ENCODE measurements around the gene DNM1L. TPM values are rescaled to one million over a fixed set of nuclear protein-coding genes. Genes with fewer than 3 reads are reported as not detected.
A peak's percentile ranks its signal among the peaks of the same experiment; 100 is the strongest.
"Not testable (repeated sequence)": the region's sequence is repeated elsewhere in the genome, so short reads cannot be mapped to it uniquely, and the experiment has no call there.

The DNM1L gene
- total RNA-seq, 1 experiment from 2014 or later, result 79.8 TPM

DNA sequence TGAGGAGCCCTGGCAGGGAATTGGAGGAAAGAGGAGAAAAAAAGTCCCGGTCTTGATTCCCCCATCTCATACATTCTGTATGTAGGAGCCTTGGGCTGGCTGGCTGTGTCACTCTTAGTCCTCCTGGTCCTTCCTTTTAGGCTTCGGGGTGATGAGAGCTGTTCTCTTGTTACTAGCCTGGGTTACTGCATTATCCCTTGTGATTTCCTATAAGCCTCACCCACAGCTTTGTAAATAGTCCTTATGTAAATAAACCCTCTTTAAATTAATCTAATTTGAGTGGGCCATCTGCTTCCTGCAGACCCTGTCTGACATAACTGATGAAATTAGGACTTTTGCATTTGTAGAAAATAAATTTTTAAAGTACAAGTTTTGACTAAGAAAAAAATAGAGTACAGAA, 19.2 kb downstream of the DNM1L start:
- no peaks in the 10 kb centered on the region for H3K27me3 ChIP-seq (ENCODE audit: insufficient read depth, low read length)
- H3K18ac ChIP-seq (ENCODE audit: insufficient read length, low read depth, low read length), result no peak overlapping the region
- no peak overlapping the region for H2AFZ ChIP-seq (ENCODE audit: low read length)
- H4K91ac ChIP-seq (ENCODE audit: insufficient read length, low read depth, low read length), result no peak overlapping the region
- no peak overlapping the region for H2AK5ac ChIP-seq (ENCODE audit: insufficient read length, low read length)
- H2BK5ac ChIP-seq (ENCODE audit: insufficient read length, low read length), result no peak overlapping the region
- H3K27ac ChIP-seq (ENCODE audit: insufficient read length, low read depth, low read length), result no peak overlapping the region
- WGBS (ENCODE audit: extremely low coverage, insufficient read length, low lambda C conversion rate), result no CpG with 5 or more reads among the region's 2 CpGs
- no peaks in the 10 kb centered on the region for H3K27me3 Mint-ChIP-seq (ENCODE audit: low read depth)
- no peaks in the 10 kb centered on the region for H3K9me3 ChIP-seq (ENCODE audit: control insufficient read depth, low read depth, low read length)
- H3K4me3 Mint-ChIP-seq, result no peak overlapping the region
- no peak overlapping the region for H2BK120ac ChIP-seq (ENCODE audit: low read depth, low read length, poor library complexity, severe bottlenecking)
- H3K4me1 Mint-ChIP-seq, result peaks cover 4 to 10% of the 10 kb centered on the region in 2 experiments
- H3T11ph ChIP-seq (ENCODE audit: low read length), result no peak overlapping the region
- H3K9me3 Mint-ChIP-seq, result peaks cover 8 to 13% of the 10 kb centered on the region in 2 experiments
- peaks cover 24 to 40% (median 25%) of the 10 kb centered on the region in 3 experiments for H3K36me3 Mint-ChIP-seq (ENCODE audit: insufficient read depth in 1 of 3, low read depth in 3 of 3)
- H2BK12ac ChIP-seq (ENCODE audit: insufficient read length, low read depth, low read length), result no peak overlapping the region
- H2BK20ac ChIP-seq (ENCODE audit: low read depth, low read length, poor library complexity, severe bottlenecking), result no peak overlapping the region
- no peak overlapping the region for H3K4ac ChIP-seq (ENCODE audit: low read depth, low read length)
- no peaks in the 10 kb centered on the region for H3K23me2 ChIP-seq (ENCODE audit: insufficient read length, low read depth, low read length, poor library complexity, severe bottlenecking)
- DNase-seq, result no peak
- peaks cover 3% of the 10 kb centered on the region for H3K79me1 ChIP-seq (ENCODE audit: insufficient read depth, low read depth, low read length, poor library complexity, severe bottlenecking)
- H3K4me2 ChIP-seq (ENCODE audit: insufficient read depth, insufficient read length, low read length), result no peak overlapping the region
- H3K56ac ChIP-seq (ENCODE audit: insufficient read length, low read depth, low read length), result no peak overlapping the region
- no peak overlapping the region for H3K9ac ChIP-seq (ENCODE audit: extremely low read depth, insufficient read length, low read length)
- H4K8ac ChIP-seq (replicated peaks; ENCODE audit: insufficient read length, low read depth, low read length), result no peak overlapping the region
- H3K23ac ChIP-seq (ENCODE audit: insufficient read length, low read depth, low read length), result no peak overlapping the region
- TF ChIP-seq, protein P1, sequence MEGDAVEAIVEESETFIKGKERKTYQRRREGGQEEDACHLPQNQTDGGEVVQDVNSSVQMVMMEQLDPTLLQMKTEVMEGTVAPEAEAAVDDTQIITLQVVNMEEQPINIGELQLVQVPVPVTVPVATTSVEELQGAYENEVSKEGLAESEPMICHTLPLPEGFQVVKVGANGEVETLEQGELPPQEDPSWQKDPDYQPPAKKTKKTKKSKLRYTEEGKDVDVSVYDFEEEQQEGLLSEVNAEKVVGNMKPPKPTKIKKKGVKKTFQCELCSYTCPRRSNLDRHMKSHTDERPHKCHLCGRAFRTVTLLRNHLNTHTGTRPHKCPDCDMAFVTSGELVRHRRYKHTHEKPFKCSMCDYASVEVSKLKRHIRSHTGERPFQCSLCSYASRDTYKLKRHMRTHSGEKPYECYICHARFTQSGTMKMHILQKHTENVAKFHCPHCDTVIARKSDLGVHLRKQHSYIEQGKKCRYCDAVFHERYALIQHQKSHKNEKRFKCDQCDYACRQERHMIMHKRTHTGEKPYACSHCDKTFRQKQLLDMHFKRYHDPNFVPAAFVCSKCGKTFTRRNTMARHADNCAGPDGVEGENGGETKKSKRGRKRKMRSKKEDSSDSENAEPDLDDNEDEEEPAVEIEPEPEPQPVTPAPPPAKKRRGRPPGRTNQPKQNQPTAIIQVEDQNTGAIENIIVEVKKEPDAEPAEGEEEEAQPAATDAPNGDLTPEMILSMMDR (conservative IDR thresholded peaks at IDR 0.05), result no peak
- H3K14ac ChIP-seq (ENCODE audit: insufficient read depth, low read length), result no peak overlapping the region
- H4K20me1 ChIP-seq (ENCODE audit: control insufficient read depth, insufficient read depth, insufficient read length), result no peaks in the 10 kb centered on the region
- no peak overlapping the region for H4K5ac ChIP-seq (ENCODE audit: insufficient read length, low read depth, low read length)
- H3K27ac Mint-ChIP-seq, result peak overlapping the region in 1 of 3 experiments; percentile 59; a peak in 2 of 7 replicates
- H3K79me2 ChIP-seq (ENCODE audit: insufficient read depth, low read length), result peaks cover 5% of the 10 kb centered on the region; the same call in 1 of the 2 replicates
- H2BK15ac ChIP-seq (ENCODE audit: low read depth, low read length), result no peak overlapping the region
- H3K4me1 ChIP-seq (ENCODE audit: insufficient read depth, low read length), result no peaks in the 10 kb centered on the region

DNA sequence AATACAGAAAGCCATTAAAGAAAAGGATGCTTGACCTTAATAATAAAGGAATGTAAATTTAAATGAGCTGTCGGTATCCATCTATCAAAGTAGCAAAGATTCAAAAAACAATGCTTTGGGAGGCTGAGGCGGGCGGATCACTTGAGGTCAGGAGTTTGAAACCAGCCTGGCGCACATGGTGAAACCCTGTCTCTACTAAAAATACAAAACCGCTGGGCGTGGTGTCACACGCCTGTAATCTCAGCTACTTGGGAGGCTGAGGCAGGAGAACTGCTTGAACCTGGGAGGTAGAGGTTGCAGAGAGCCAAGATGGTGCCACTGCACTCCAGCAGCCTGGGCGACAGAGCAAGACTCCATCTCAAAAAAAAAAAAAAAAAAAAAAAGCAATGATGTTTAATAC, 20.3 kb downstream of the DNM1L start:
- H3K23me2 ChIP-seq (ENCODE audit: insufficient read length, low read depth, low read length, poor library complexity, severe bottlenecking); H2BK120ac ChIP-seq (ENCODE audit: low read depth, low read length, poor library complexity, severe bottlenecking); H3K27me3 ChIP-seq (ENCODE audit: insufficient read depth, low read length); H3K4me1 ChIP-seq (ENCODE audit: insufficient read depth, low read length); H3K27ac ChIP-seq (ENCODE audit: insufficient read length, low read depth, low read length); H3K4me2 ChIP-seq (ENCODE audit: insufficient read depth, insufficient read length, low read length); H3K18ac ChIP-seq (ENCODE audit: insufficient read length, low read depth, low read length); H3K79me1 ChIP-seq (ENCODE audit: insufficient read depth, low read depth, low read length, poor library complexity, severe bottlenecking); H2AFZ ChIP-seq (ENCODE audit: low read length); H3K9me3 ChIP-seq (ENCODE audit: control insufficient read depth, low read depth, low read length); H3K27me3 Mint-ChIP-seq (ENCODE audit: low read depth); H4K91ac ChIP-seq (ENCODE audit: insufficient read length, low read depth, low read length); H3T11ph ChIP-seq (ENCODE audit: low read length); H3K4me3 Mint-ChIP-seq; H2AK5ac ChIP-seq (ENCODE audit: insufficient read length, low read length); H3K27ac Mint-ChIP-seq; H4K5ac ChIP-seq (ENCODE audit: insufficient read length, low read depth, low read length); H2BK15ac ChIP-seq (ENCODE audit: low read depth, low read length); H4K8ac ChIP-seq (replicated peaks; ENCODE audit: insufficient read length, low read depth, low read length); H3K9ac ChIP-seq (ENCODE audit: extremely low read depth, insufficient read length, low read length); H4K20me1 ChIP-seq (ENCODE audit: control insufficient read depth, insufficient read depth, insufficient read length); H3K23ac ChIP-seq (ENCODE audit: insufficient read length, low read depth, low read length); H3K56ac ChIP-seq (ENCODE audit: insufficient read length, low read depth, low read length); H2BK12ac ChIP-seq (ENCODE audit: insufficient read length, low read depth, low read length); H2BK5ac ChIP-seq (ENCODE audit: insufficient read length, low read length); H3K4ac ChIP-seq (ENCODE audit: low read depth, low read length); DNase-seq; H2BK20ac ChIP-seq (ENCODE audit: low read depth, low read length, poor library complexity, severe bottlenecking); H3K79me2 ChIP-seq (ENCODE audit: insufficient read depth, low read length); H3K4me1 Mint-ChIP-seq; H3K14ac ChIP-seq (ENCODE audit: insufficient read depth, low read length): not testable (repeated sequence)
- Mint-ChIP-seq H3K9me3 (peaks cover 8 to 13% of the 10 kb centered on the region in 2 experiments), H3K36me3 (ENCODE audit: insufficient read depth in 1 of 3, low read depth in 3 of 3) (peaks cover 16 to 32% (median 24%) of the 10 kb centered on the region in 3 experiments)
- WGBS (ENCODE audit: extremely low coverage, insufficient read length, low lambda C conversion rate), result no CpG with 5 or more reads among the region's 8 CpGs

Measured in H9 (cell line).